ENCODE results near the gene FMN2.
"Not testable (repeated sequence)": the region's sequence is repeated elsewhere in the genome, so short reads cannot be mapped to it uniquely, and the experiment has no call there.

FMN2 gene

GRCh38 chr1:240322943-240323342 lies 231.3 kb downstream of the FMN2 start:
- no peak for DNase-seq

- not testable (repeated sequence) for DNase-seq
These were observed 236.7 kb downstream of the FMN2 start for GRCh38 chr1:240328382-240328781.

- no peak for DNase-seq
These were observed 237.8 kb downstream of the FMN2 start for GRCh38 chr1:240329443-240329842.

- DNase-seq = no peak
These were observed 241.0 kb downstream of the FMN2 start for GRCh38 chr1:240332672-240333071.

- DNase-seq = no peak
These were observed 246.1 kb downstream of the FMN2 start for GRCh38 chr1:240337781-240338180.

GRCh38 chr1:240338837-240339236 lies 247.2 kb downstream of the FMN2 start:
- no peak for DNase-seq

- no peak for DNase-seq
These were observed 249.9 kb downstream of the FMN2 start for GRCh38 chr1:240341365-240342250.

- no peak for DNase-seq
These were observed 250.6 kb downstream of the FMN2 start for GRCh38 chr1:240342251-240342625.

- DNase-seq = no peak
These were observed 251.4 kb downstream of the FMN2 start for GRCh38 chr1:240343045-240343444.

GRCh38 chr1:240343966-240344365 lies 252.3 kb downstream of the FMN2 start:
- no peak for DNase-seq

- DNase-seq = no peak
These were observed 253.2 kb downstream of the FMN2 start for GRCh38 chr1:240344918-240345317.

GRCh38 chr1:240349695-240350094 lies 258.0 kb downstream of the FMN2 start:
- DNase-seq = no peak

GRCh38 chr1:240350910-240351331 lies 259.2 kb downstream of the FMN2 start:
- no peak for DNase-seq

GRCh38 chr1:240351690-240352089 lies 260.0 kb downstream of the FMN2 start:
- no peak for DNase-seq

- no peak for DNase-seq
These were observed 261.1 kb downstream of the FMN2 start for GRCh38 chr1:240352769-240353168.

GRCh38 chr1:240356568-240356967 lies 264.9 kb downstream of the FMN2 start:
- no peak for DNase-seq

GRCh38 chr1:240362046-240362445 lies 270.4 kb downstream of the FMN2 start:
- no peak for DNase-seq

- no peak for DNase-seq
These were observed 271.1 kb downstream of the FMN2 start for GRCh38 chr1:240362826-240363225.

GRCh38 chr1:240363315-240363714 lies 271.6 kb downstream of the FMN2 start:
- no peak for DNase-seq

- DNase-seq = no peak
These were observed 272.2 kb downstream of the FMN2 start for GRCh38 chr1:240363914-240364313.

- no peak for DNase-seq
These were observed 275.0 kb downstream of the FMN2 start for GRCh38 chr1:240366636-240367035.

- no peak for DNase-seq
These were observed 293.9 kb downstream of the FMN2 start for GRCh38 chr1:240385551-240385950.

GRCh38 chr1:240385985-240386978 lies 294.6 kb downstream of the FMN2 start:
- no peak for DNase-seq

GRCh38 chr1:240387051-240387450 lies 295.4 kb downstream of the FMN2 start:
- DNase-seq = no peak

All from femur (tissue), 1 donor.